Activated CD4-positive, CD25-positive, alpha-beta regulatory T cell treated with anti-CD3 and anti-CD28 coated beads, Interleukin-2, amount 50 U/mL, for 24 hours (primary cell): ENCODE measurements around the gene CNOT6.
"Not testable (repeated sequence)": the region's sequence is repeated elsewhere in the genome, so short reads cannot be mapped to it uniquely, and the experiment has no call there.

Experiments
- ATAC-seq, 2 donors: fragments of 150-1000 bp; cut with Tn5 transposase; one replicate each; pipeline ENCODE4 v1.10.0; 2021; ENCODE audit warnings: mild to moderate bottlenecking in 1 of 2, moderate library complexity in 1 of 2

CNOT6 gene

DNA sequence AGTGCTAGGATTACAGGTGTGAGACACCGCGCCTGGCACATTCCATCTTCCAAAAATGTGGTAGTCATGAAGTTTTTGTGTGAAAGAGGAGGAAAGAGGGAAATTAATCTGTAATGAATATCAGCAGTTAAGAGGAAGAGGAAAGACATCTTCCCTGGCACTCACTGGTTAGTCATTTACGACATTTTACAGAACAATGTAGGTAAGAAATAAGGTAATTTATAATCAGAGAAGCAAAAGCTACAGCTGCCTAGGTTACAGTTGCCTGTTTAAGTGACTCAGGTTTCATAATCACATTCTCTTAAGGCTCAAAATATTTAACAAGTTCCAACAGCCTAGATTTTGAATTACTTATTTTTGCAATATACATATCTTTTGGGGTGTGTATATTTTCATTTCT lies 26.9 kb downstream of the CNOT6 start:
- ATAC-seq, result no peak

DNA sequence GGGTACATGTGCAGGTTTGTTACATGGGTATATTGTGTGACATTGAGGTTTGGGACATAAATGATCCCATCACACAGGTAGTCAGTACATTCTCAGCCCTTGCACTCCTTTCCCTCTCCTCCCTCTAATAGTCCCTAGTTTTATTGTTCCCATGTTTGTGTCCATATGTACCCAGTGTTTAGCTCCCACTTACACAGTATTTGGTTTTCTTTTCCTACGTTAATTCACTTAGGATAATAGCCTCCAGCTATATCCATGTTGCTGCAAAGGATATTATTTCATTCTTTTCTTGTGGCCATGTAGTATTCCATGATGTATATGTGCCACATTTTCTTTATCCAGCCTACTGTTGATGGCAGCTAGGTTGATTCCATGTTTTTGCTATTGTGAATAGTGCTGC lies 27.4 kb downstream of the CNOT6 start:
- ATAC-seq, result no peak

- ATAC-seq, result no peak
Measured at GRCh38 chr5:180522330-180522729, 28.2 kb downstream of the CNOT6 start.

DNA sequence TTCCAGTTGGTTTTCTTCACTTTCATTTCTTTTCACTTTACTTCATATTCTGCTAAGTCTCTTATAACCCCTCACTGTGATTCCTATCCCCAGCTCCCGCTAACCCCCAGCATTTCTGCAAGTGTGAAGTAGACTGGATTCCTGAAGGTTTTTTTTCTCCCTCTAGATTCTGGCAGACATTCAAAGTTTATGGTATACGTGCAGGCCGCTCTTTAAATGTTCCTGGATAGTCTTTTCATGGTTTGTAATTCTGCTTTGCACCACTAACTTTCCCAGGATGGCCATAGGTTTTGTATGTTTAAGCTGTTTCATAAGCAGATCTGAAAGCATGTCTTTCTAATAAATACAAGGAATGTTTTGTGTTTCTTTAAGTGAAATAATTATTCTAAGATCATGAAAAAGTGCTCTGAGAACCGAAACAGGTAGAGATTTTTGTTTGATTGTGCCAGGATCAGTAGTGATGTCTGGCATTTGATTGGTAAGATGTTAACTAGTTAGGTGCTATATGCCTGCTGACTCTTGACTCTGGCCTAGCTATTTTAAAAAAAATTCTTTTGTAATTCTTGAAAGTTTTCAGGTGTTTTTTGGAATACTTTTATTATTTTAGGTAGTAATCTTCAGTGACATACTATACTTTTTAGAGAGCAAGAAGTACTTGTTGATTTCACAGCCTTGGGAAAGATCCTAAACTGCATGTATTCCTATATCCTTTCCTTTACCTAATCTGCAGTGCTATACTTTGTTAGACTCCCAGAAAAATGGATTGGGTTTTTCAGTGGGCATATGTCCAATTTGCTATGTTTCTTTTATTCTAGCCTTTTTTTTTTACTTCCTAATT lies 29.7 kb downstream of the CNOT6 start:
- no peak for ATAC-seq

- no peak for ATAC-seq
Measured at GRCh38 chr5:180525399-180525798, 31.2 kb downstream of the CNOT6 start.

DNA sequence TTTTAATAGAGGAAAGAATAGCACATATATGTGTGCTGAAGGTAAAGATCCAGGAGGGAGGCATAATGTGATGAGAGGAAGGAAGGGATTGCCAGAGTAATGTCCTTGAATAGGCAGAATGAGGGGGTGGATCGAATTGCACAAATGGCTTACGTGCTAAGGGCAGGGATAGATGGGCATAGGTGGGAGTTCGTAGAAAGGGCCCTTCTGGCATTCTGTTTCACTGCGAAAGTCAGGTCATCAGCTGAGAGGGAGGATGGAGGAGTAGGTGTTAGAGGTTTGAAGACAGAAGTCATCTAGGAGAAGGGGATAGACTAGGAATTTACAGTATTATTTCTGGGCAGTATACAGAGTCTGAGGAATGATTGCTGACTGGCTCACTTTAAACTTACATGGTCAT lies 32.1 kb downstream of the CNOT6 start:
- no peak for ATAC-seq

DNA sequence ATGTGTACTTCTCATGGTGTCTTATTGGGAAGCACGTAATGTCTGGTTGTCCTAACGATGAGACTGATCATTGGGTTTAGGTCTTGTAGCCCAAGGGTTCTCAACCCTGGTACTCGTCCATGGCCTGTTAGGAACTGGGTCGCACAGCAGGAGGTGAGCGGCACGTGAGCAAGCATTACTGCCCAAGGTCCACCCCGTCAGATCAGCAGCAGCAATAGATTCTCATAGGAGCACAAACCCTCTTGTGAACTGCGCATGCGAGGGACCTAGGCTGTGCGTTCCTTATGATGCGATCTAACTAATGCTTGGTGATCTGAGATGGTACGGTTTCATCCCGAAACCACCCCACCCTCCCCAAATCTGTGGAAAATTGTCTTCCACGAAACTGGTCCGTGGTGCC lies 33.5 kb downstream of the CNOT6 start:
- no peak for ATAC-seq

DNA sequence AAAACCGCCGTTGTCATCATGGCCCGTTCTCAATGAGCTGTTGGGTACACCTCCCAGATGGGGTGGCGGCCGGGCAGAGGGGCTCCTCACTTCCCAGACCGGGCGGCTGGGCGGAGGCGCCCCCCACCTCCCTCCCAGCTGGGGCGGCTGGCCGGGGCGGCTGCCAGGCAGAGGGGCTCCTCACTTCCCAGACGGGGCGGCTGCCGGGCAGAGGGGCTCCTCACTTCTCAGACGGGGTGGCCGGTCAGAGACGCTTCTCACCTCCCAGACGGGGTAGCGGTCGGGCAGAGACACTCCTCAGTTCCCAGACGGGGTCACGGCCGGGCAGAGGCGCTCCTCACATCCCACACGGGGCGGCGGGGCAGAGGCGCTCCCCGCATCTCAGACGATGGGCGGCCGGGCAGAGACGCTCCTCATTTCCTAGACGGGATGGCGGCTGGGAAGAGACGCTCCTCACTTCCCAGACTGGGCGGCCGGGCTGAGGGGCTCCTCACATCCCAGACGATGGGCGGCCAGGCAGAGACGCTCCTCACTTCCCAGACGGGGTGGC lies 36.9 kb downstream of the CNOT6 start:
- ATAC-seq, result not testable (repeated sequence)

GRCh38 chr5:180532268-180532667 lies 38.1 kb downstream of the CNOT6 start:
- ATAC-seq, result no peak

GRCh38 chr5:180533845-180534244 lies 39.7 kb downstream of the CNOT6 start:
- ATAC-seq, result no peak

- no peak for ATAC-seq
Measured at GRCh38 chr5:180535573-180535972, 41.4 kb downstream of the CNOT6 start.

- peak; percentile 35 to 93 for ATAC-seq
Measured at GRCh38 chr5:180540050-180540694, 46.0 kb downstream of the CNOT6 start.

- no peak for ATAC-seq
Measured at GRCh38 chr5:180541710-180542109, 47.5 kb downstream of the CNOT6 start.

DNA sequence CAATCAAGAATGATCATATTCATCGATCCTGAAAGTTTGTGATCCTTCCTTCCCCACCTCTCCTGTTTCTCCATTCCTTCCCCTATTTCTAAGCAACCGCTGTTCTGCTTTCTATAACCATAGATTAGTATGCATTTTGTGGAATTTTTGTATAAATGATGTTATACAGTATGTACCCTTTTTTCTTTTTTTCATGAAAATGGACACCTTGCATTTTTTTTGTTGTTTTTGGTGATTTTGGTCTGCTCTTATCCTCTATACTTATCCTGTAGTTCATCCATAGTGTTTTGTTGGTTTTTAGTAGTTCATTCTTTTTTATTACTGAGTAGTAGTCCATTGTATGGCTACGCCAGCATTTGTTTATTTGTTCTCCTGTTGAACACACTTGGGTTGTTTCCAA lies 51.1 kb downstream of the CNOT6 start:
- no peak for ATAC-seq

DNA sequence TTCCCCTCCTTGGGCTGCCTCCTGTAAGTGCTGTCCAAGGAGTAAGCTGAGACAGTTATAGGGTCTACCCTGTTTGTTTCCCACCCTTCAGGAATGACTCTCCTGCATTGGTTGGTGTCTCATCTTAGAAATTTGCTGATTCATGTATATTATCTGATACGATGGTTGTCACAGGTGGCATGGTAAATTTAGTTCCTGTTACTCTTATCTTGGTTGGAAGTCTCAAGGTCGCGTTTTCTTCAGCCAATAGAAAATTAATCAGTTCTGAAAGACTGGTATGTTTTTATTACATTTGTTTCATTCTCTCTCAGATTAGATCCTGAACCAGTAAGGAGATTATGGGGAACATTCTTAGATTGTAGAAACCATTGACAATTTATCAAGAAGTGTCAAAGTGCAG lies 54.4 kb downstream of the CNOT6 start:
- ATAC-seq, result no peak

- ATAC-seq, result no peak
Measured at GRCh38 chr5:180553530-180553929, 59.4 kb downstream of the CNOT6 start.

GRCh38 chr5:180555168-180555921 lies 61.2 kb downstream of the CNOT6 start:
- no peak for ATAC-seq

GRCh38 chr5:180557217-180557809 lies 63.1 kb downstream of the CNOT6 start:
- peak in 1 of 2 donors; percentile 64 for ATAC-seq

- ATAC-seq, result no peak
Measured at GRCh38 chr5:180558232-180558631, 64.1 kb downstream of the CNOT6 start.

DNA sequence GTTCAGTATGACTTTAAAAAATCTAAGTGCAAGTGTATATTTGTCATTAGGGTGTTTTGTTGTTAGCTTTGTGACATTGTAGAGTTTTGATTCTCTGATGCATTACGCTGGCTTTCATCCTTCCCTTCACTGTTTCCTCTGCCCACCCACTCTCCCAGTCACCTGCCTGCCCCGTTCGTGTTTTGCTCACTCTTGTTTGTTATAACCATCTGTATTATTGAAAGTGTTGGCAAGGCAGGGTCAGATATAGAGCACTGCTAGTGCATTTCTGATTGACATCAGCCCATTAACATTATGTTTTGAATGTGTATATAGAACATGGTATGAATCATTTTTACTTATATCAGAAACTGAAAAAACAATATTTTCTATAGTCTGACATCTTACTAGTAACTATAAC lies 69.8 kb downstream of the CNOT6 start:
- peak; percentile 63 to 71 for ATAC-seq

GRCh38 chr5:180568914-180569313 lies 74.7 kb downstream of the CNOT6 start:
- ATAC-seq, result no peak

DNA sequence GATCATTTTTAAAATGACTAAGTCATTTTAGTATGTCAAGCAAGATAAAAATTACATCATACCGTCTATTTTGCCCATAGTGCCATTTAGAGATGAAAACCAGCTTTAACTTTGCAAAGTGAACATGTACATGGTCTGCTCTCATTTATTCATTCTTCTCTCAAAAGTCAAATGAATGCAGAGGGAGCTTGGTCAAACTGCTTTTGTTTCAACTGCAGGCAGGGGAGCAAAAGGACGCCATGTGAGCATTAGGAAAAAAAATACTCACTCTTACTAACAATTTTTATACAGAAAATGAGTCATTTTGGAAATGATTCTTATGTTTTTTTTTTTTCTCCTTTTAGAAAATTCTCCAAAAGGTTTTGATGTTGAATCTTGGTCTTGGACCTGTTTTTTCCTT lies 81.4 kb downstream of the CNOT6 start:
- ATAC-seq, result no peak

DNA sequence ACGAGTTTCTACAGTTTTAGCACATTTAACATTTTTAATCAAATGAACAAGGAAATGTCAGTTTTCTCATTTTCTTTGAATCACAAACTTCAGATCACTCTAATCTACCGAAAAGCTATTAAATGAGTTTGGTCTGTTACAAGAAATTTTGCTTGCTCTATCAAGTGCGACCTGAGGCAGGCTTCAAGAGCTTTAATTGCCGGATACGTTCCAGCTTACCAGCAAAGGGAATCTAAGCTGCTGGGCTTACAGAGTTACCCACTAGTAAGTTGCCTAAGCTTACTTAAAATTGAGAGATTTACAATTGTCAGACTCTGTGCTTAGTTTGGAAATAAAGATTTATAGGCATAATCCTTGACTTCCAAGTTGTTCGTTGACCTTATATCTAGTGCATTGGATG lies 86.5 kb downstream of the CNOT6 start:
- no peak for ATAC-seq
